SK-N-SH treated with all-trans-retinoic acid at 6 μM for 48 hours (cell line): Measurements from ENCODE around the gene TSG101.

Source experiments
- ATAC-seq: fragments of 200-7000 bp; cut with Tn5 transposase; 3 replicates; pipeline ENCODE4 v1.9.1; 2020; ENCODE audit warnings: mild to moderate bottlenecking, moderate library complexity
- ARNTL ChIP-seq: fragments of 450-650 bp; formaldehyde crosslinking; IDR thresholded peaks from 2 replicates; pipeline ENCODE4 v1.5.0; 2020; ENCODE audit warnings: low read depth, mild to moderate bottlenecking, moderate library complexity, borderline replicate concordance
- BACH2 ChIP-seq: fragments of 250-450 bp; sonication (Bioruptor Pico); IDR thresholded peaks from 2 replicates; pipeline ENCODE4 v1.9.0; 2021; ENCODE audit warnings: mild to moderate bottlenecking, borderline replicate concordance
- CSDC2 ChIP-seq: fragments of 250-450 bp; sonication (Bioruptor Pico); IDR thresholded peaks from 2 replicates; pipeline ENCODE4 v1.5.0; 2020; ENCODE audit warnings: mild to moderate bottlenecking, moderate library complexity
- GLIS3 ChIP-seq: fragments of 250-450 bp; sonication (Bioruptor Pico); IDR thresholded peaks from 2 replicates; pipeline ENCODE4 v1.5.0; 2020; ENCODE audit warnings: mild to moderate bottlenecking, moderate library complexity
- ISL1 ChIP-seq: fragments of 250-450 bp; sonication (Bioruptor Pico); IDR thresholded peaks from 2 replicates; pipeline ENCODE4 v2.1.2; 2022; ENCODE audit warnings: mild to moderate bottlenecking, moderate library complexity
- PATZ1 ChIP-seq: fragments of 250-450 bp; sonication (Bioruptor Pico); IDR thresholded peaks from 2 replicates; pipeline ENCODE4 v1.8.0; 2020; ENCODE audit warnings: mild to moderate bottlenecking, moderate library complexity, borderline replicate concordance
- POU6F1 ChIP-seq: fragments of 250-450 bp; sonication (Bioruptor Pico); IDR thresholded peaks from 2 replicates; pipeline ENCODE4 v1.8.0; 2021; ENCODE audit warnings: low read depth, mild to moderate bottlenecking, moderate library complexity, borderline replicate concordance
- PPARA ChIP-seq: fragments of 250-450 bp; sonication (Bioruptor Pico); IDR thresholded peaks from 2 replicates; pipeline ENCODE4 v1.5.0; 2020; ENCODE audit warnings: mild to moderate bottlenecking, borderline replicate concordance
- TCF4 ChIP-seq: fragments of 250-450 bp; sonication (Bioruptor Pico); IDR thresholded peaks from 2 replicates; pipeline ENCODE4 v1.8.0; 2021; ENCODE audit warnings: mild to moderate bottlenecking, moderate library complexity, borderline replicate concordance
- TOX ChIP-seq: fragments of 250-450 bp; sonication (Bioruptor Pico); IDR thresholded peaks from 2 replicates; pipeline ENCODE4 v1.8.0; 2021; ENCODE audit warnings: mild to moderate bottlenecking, moderate library complexity, borderline replicate concordance
- ZC3H10 ChIP-seq: fragments of 250-450 bp; sonication (Bioruptor Pico); IDR thresholded peaks from 2 replicates; pipeline ENCODE4 v1.5.1; 2021; ENCODE audit warnings: mild to moderate bottlenecking, moderate library complexity
- ZFP3 ChIP-seq: fragments of 250-450 bp; sonication (Bioruptor Pico); IDR thresholded peaks from 2 replicates; pipeline ENCODE4 v1.5.0; 2020; ENCODE audit warnings: mild to moderate bottlenecking, moderate library complexity
- ZNF565 ChIP-seq: fragments of 450-650 bp; formaldehyde crosslinking; conservative IDR thresholded peaks from 2 replicates; pipeline ENCODE4 v1.5.0; 2020; ENCODE audit warnings: low read depth, mild to moderate bottlenecking, moderate library complexity
- ZNF70 ChIP-seq: fragments of 450-650 bp; formaldehyde crosslinking; IDR thresholded peaks from 2 replicates; pipeline ENCODE4 v1.5.0; 2020; ENCODE audit warnings: mild to moderate bottlenecking, moderate library complexity
- ZNF8 ChIP-seq: fragments of 450-650 bp; formaldehyde crosslinking; IDR thresholded peaks from 2 replicates; pipeline ENCODE4 v1.5.0; 2020; ENCODE audit warnings: mild to moderate bottlenecking, moderate library complexity
- TF ChIP-seq, protein P1 (sequence below): fragments of 250-450 bp; sonication (Bioruptor Pico); IDR thresholded peaks from 2 replicates; pipeline ENCODE4 v1.5.1; 2021; ENCODE audit warnings: mild to moderate bottlenecking, moderate library complexity
- TF ChIP-seq, protein P2 (sequence below): fragments of 250-450 bp; sonication (Bioruptor Pico); IDR thresholded peaks from 2 replicates; pipeline ENCODE4 v1.5.1; 2020; ENCODE audit warnings: low read depth, mild to moderate bottlenecking, moderate library complexity
- TF ChIP-seq, protein P3 (sequence below): fragments of 250-450 bp; sonication (Bioruptor Pico); IDR thresholded peaks from 2 replicates; pipeline ENCODE4 v1.5.0; 2020; ENCODE audit warnings: mild to moderate bottlenecking, moderate library complexity

Gene TSG101

GRCh38 chr11:18492888-18493287 lies 33.9 kb downstream of the TSG101 start:
- TF ChIP-seq, protein P1, sequence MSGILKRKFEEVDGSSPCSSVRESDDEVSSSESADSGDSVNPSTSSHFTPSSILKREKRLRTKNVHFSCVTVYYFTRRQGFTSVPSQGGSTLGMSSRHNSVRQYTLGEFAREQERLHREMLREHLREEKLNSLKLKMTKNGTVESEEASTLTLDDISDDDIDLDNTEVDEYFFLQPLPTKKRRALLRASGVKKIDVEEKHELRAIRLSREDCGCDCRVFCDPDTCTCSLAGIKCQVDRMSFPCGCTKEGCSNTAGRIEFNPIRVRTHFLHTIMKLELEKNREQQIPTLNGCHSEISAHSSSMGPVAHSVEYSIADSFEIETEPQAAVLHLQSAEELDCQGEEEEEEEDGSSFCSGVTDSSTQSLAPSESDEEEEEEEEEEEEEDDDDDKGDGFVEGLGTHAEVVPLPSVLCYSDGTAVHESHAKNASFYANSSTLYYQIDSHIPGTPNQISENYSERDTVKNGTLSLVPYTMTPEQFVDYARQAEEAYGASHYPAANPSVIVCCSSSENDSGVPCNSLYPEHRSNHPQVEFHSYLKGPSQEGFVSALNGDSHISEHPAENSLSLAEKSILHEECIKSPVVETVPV (CRISPR knock-in tag), result no peak
- TF ChIP-seq ARNTL (CRISPR knock-in tag) (no peak), ZC3H10 (CRISPR knock-in tag) (no peak), CSDC2 (CRISPR knock-in tag) (no peak), BACH2 (CRISPR knock-in tag) (no peak), PPARA (CRISPR knock-in tag) (no peak), TOX (CRISPR knock-in tag) (no peak), ZNF70 (CRISPR knock-in tag) (no peak), ZNF565 (CRISPR knock-in tag) (no peak), ZFP3 (CRISPR knock-in tag) (no peak), GLIS3 (CRISPR knock-in tag) (no peak), POU6F1 (CRISPR knock-in tag) (no peak), ZNF8 (CRISPR knock-in tag) (no peak), TCF4 (CRISPR knock-in tag) (no peak)
- TF ChIP-seq, protein P2, sequence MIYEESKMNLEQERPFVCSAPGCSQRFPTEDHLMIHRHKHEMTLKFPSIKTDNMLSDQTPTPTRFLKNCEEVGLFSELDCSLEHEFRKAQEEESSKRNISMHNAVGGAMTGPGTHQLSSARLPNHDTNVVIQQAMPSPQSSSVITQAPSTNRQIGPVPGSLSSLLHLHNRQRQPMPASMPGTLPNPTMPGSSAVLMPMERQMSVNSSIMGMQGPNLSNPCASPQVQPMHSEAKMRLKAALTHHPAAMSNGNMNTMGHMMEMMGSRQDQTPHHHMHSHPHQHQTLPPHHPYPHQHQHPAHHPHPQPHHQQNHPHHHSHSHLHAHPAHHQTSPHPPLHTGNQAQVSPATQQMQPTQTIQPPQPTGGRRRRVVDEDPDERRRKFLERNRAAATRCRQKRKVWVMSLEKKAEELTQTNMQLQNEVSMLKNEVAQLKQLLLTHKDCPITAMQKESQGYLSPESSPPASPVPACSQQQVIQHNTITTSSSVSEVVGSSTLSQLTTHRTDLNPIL (CRISPR knock-in tag), result no peak
- TF ChIP-seq, protein P3, sequence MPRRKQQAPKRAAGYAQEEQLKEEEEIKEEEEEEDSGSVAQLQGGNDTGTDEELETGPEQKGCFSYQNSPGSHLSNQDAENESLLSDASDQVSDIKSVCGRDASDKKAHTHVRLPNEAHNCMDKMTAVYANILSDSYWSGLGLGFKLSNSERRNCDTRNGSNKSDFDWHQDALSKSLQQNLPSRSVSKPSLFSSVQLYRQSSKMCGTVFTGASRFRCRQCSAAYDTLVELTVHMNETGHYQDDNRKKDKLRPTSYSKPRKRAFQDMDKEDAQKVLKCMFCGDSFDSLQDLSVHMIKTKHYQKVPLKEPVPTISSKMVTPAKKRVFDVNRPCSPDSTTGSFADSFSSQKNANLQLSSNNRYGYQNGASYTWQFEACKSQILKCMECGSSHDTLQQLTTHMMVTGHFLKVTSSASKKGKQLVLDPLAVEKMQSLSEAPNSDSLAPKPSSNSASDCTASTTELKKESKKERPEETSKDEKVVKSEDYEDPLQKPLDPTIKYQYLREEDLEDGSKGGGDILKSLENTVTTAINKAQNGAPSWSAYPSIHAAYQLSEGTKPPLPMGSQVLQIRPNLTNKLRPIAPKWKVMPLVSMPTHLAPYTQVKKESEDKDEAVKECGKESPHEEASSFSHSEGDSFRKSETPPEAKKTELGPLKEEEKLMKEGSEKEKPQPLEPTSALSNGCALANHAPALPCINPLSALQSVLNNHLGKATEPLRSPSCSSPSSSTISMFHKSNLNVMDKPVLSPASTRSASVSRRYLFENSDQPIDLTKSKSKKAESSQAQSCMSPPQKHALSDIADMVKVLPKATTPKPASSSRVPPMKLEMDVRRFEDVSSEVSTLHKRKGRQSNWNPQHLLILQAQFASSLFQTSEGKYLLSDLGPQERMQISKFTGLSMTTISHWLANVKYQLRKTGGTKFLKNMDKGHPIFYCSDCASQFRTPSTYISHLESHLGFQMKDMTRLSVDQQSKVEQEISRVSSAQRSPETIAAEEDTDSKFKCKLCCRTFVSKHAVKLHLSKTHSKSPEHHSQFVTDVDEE (CRISPR knock-in tag), result no peak
- ATAC-seq, result no peak

- peak; percentile 51 for ATAC-seq
- TF ChIP-seq, protein P1 (CRISPR knock-in tag), result no peak
- peak; percentile 67 for TF ChIP-seq ISL1 (CRISPR knock-in tag)
- no peak for TF ChIP-seq PATZ1 (CRISPR knock-in tag)
- TF ChIP-seq ZC3H10 (CRISPR knock-in tag), result no peak
- no peak for TF ChIP-seq POU6F1 (CRISPR knock-in tag)
- no peak for TF ChIP-seq TCF4 (CRISPR knock-in tag)
Observed at GRCh38 chr11:18491924-18492323, 34.8 kb downstream of the TSG101 start.
